K562 (cell line): ENCODE data around the gene PPP1CA. TPM values are rescaled to one million over a fixed set of nuclear protein-coding genes. Genes with fewer than 3 reads are reported as not detected.

ENCODE experiments used
- ATAC-seq: fragments of 200-7000 bp; cut with Tn5 transposase; 3 replicates; pipeline ENCODE4 v1.9.1; 2020; ENCODE audit warnings: moderate library complexity
- BruUV-seq: library from RNA; stranded (reverse); fragments of 400-500 nt; replicated peaks from 2 replicates; lab custom pipeline; 2021; lab: Mats Ljungman, UMichigan
- CTCF ChIA-PET: fragments of 300-600 bp; formaldehyde crosslinking; extraction: SDS; loops from one replicate; lab custom pipeline; 2021; ENCODE audit warnings: low intra/inter-chr PET ratio; lab: Yijun Ruan, JAX
- POLR2A ChIA-PET: fragments of 300-600, 350-650 bp; sonication (Branson Sonifier 250); formaldehyde crosslinking; extraction: SDS; loops from one replicate; lab custom pipeline; 2021; ENCODE audit warnings: antibody characterized with exemption, inconsistent platforms; lab: Yijun Ruan, JAX
- DNase-seq, 4 experiments: peaks; one replicate each; pipeline versions ENCODE4 v3.0.0 to v3.0.0-alpha.2; 2011 to 2018; ENCODE audit warnings: low spot score in 3 of 4, mixed read lengths in 3 of 4; ENCODE audit errors: extremely low read depth in 1 of 4
- FAIRE-seq: peaks from 2 replicates; lab custom pipeline; 2011; peaks lifted over from hg19 to GRCh38; lab: Jason Lieb, UNC
- H2AFZ ChIP-seq: 2 replicates; pipeline ENCODE4 v1.6.0; 2011; ENCODE audit warnings: low read depth, low read length, control low read depth, inconsistent platforms
- H3K27ac ChIP-seq: fragments of 200-600 bp; 3 replicates; pipeline ENCODE4 v1.8.0; 2011; ENCODE audit warnings: low read depth, mild to moderate bottlenecking, control low read depth, inconsistent platforms, low read length, moderate library complexity, mixed read lengths; ENCODE audit errors: extremely low read depth
- H3K27me3 ChIP-seq, 2 experiments: fragments of 300-600 bp in 1 of 2; 2 replicates in 1 of 2; 3 replicates in 1 of 2; pipeline versions ENCODE4 v1.6.0 to v1.8.0; 2011; ENCODE audit warnings: inconsistent platforms in 2 of 2, low read length in 2 of 2, mild to moderate bottlenecking in 1 of 2, mixed read lengths in 1 of 2, moderate library complexity in 1 of 2; ENCODE audit not compliant: control insufficient read depth in 2 of 2, insufficient read depth in 2 of 2
- H3K36me3 ChIP-seq: fragments of 300-600 bp; 3 replicates; pipeline ENCODE4 v1.8.0; 2011; ENCODE audit warnings: mild to moderate bottlenecking, low read length, inconsistent platforms; ENCODE audit not compliant: control insufficient read depth, insufficient read depth
- H3K4me1 ChIP-seq, 2 experiments: fragments of 200-600 bp in 1 of 2; replicated peaks in 1 of 2; 2 replicates in 1 of 2; 3 replicates in 1 of 2; pipeline versions ENCODE4 v1.5.1 to v1.8.0; 2011; ENCODE audit warnings: inconsistent platforms in 2 of 2, low read length in 2 of 2, mild to moderate bottlenecking in 1 of 2, mixed read lengths in 1 of 2, moderate library complexity in 1 of 2; ENCODE audit not compliant: control insufficient read depth in 2 of 2, insufficient read depth in 2 of 2
- H3K4me2 ChIP-seq: 2 replicates; pipeline ENCODE4 v1.6.1; 2011; ENCODE audit warnings: low read length, control low read depth, inconsistent platforms, mixed read lengths; ENCODE audit not compliant: insufficient read depth
- H3K4me3 ChIP-seq: fragments of 200-600 bp; sonication (generic), shearing (Covaris generic); 2 replicates; pipeline ENCODE4 v1.5.1; 2016; ENCODE audit warnings: control low read depth, inconsistent platforms
- H3K79me2 ChIP-seq: fragments of 200-600 bp; 3 replicates; pipeline ENCODE4 v1.8.0; 2011; ENCODE audit warnings: low read length, inconsistent platforms; ENCODE audit not compliant: control insufficient read depth, insufficient read depth
- H3K9ac ChIP-seq, 2 experiments: 2 replicates each; pipeline versions ENCODE4 v1.6.0 to v1.6.1; 2011; ENCODE audit warnings: low read depth in 2 of 2, low read length in 2 of 2, control low read depth in 1 of 2, inconsistent platforms in 1 of 2, mild to moderate bottlenecking in 1 of 2, mixed read lengths in 1 of 2; ENCODE audit not compliant: insufficient read depth in 1 of 2
- H3K9me1 ChIP-seq: one replicate; pipeline ENCODE4 v1.6.0; 2011; ENCODE audit warnings: inconsistent platforms, mild to moderate bottlenecking, low read length, moderate library complexity; ENCODE audit not compliant: control insufficient read depth, insufficient read depth
- H3K9me3 ChIP-seq: replicated peaks from 2 replicates; pipeline ENCODE4 v1.5.1; 2011; ENCODE audit warnings: low read depth, low read length, inconsistent platforms; ENCODE audit not compliant: control insufficient read depth, insufficient read depth
- H4K20me1 ChIP-seq: replicated peaks from 2 replicates; pipeline ENCODE4 v1.6.1; 2011; ENCODE audit warnings: low read length, inconsistent platforms, mixed read lengths; ENCODE audit not compliant: control insufficient read depth, insufficient read depth
- MYC ChIP-seq, 2 experiments: fragments of 250-450 bp in 1 of 2; sonication (Bioruptor Pico) in 1 of 2; IDR thresholded peaks; 2 replicates each; pipeline versions ENCODE4 v1.5.1 to v1.6.1; 2012 to 2021; ENCODE audit warnings: low read depth in 2 of 2, borderline replicate concordance in 1 of 2, improper control_type of control experiment in 1 of 2, low read length in 1 of 2, mild to moderate bottlenecking in 1 of 2, moderate library complexity in 1 of 2
- NFE2 ChIP-seq: IDR thresholded peaks from 2 replicates; pipeline ENCODE4 v1.6.1; 2014; ENCODE audit warnings: antibody characterized with exemption, low read depth
- POLR2G ChIP-seq: fragments of 200-400 bp; formaldehyde crosslinking; IDR thresholded peaks from 2 replicates; pipeline ENCODE4 v1.6.1; 2017; ENCODE audit warnings: low read depth, mild to moderate bottlenecking, antibody characterized with exemption, low read length, moderate library complexity
- TCF7 ChIP-seq: sonication (generic); IDR thresholded peaks from 2 replicates; pipeline ENCODE4 v1.6.1; 2016; ENCODE audit warnings: antibody characterized with exemption, borderline replicate concordance
- TEAD1 ChIP-seq, 2 experiments: fragments of 450-650 bp in 1 of 2; sonication (generic) in 1 of 2; formaldehyde crosslinking; IDR thresholded peaks; 2 replicates each; pipeline versions ENCODE4 v1.4.0 to v1.8.0; 2020 to 2022; ENCODE audit warnings: mild to moderate bottlenecking in 2 of 2, missing genetic modification reagents in 1 of 2
- WGBS: fragments of 100-300 bp; shearing (Covaris generic); methylation state at CpG from one replicate; pipeline ENCODE4 v1.1.6; 2016; ENCODE audit warnings: low coverage, mixed read lengths; ENCODE audit not compliant: insufficient coverage; ENCODE audit errors: missing lambda C conversion rate; 5-methylcytosine and 5-hydroxymethylcytosine counted together
- in situ Hi-C: fragments of 300-500 bp; cut with MboI; formaldehyde crosslinking; loops from 4 replicates; pipeline ENCODE4 v1.15.0; 2018; ENCODE audit warnings: inconsistent platforms, mixed read lengths
- intact Hi-C: fragments of 100-400 bp; cut with micrococcal nuclease; formaldehyde crosslinking; loops from 2 replicates; pipeline ENCODE4 v1.14.2; 2022
- polyA plus RNA-seq, 8 experiments: library from polyadenylated mRNA; depleted of rRNA in 4 of 8; stranded (reverse) in 5 of 8; unstranded in 3 of 8; fragments of >200 nt; fragmentation: Nextera tagmentation in 2 of 8; fragmentation: Illumina TruSeq in 1 of 8; extraction: Ambion mirVana in 2 of 8; extraction: Trizol in 1 of 8; gene quantifications; 2 replicates each; pipeline versions ENCODE4 v1.2.1 to v1.2.3, GENCODE V29; 2011 to 2014; ENCODE audit warnings: inconsistent platforms in 1 of 8, missing spikeins in 1 of 8
- total RNA-seq, 7 experiments: library from RNA; depleted of rRNA in 6 of 7; stranded (reverse); fragments of >200 nt in 6 of 7; fragmentation: Illumina TruSeq in 2 of 7; extraction: Trizol in 2 of 7; gene quantifications; 2 replicates each; pipeline versions ENCODE4 v1.2.1 to v1.2.3, GENCODE V29; 2011 to 2021; ENCODE audit warnings: low replicate concordance in 1 of 7
- TF ChIP-seq, protein P1 (sequence below), 2 experiments: IDR thresholded peaks; 2 replicates each; pipeline ENCODE4 v1.6.1; 2012; ENCODE audit warnings: improper control_type of control experiment in 2 of 2, low read depth in 2 of 2, low read length in 2 of 2, borderline replicate concordance in 1 of 2
- TF ChIP-seq, protein P2 (sequence below): fragments of 250-450 bp; sonication (Bioruptor Pico); IDR thresholded peaks from 2 replicates; pipeline ENCODE4 v1.5.0; 2020; ENCODE audit warnings: mild to moderate bottlenecking
- TF ChIP-seq, protein P3 (sequence below): fragments of 450-650 bp; conservative IDR thresholded peaks from 2 replicates; pipeline ENCODE4 v1.6.1; 2016; ENCODE audit warnings: missing genetic modification characterization, low read depth, mild to moderate bottlenecking, missing compliant biosample characterization, moderate library complexity
- TF ChIP-seq, protein P4 (sequence below): fragments of 250-450 bp; sonication (Bioruptor Pico); IDR thresholded peaks from 2 replicates; pipeline ENCODE4 v1.4.0; 2020; ENCODE audit warnings: mild to moderate bottlenecking

PPP1CA gene
- total and polyA plus RNA-seq, 9 of the 15 experiments (the other 6 are each of a cell fraction or from before 2014, with no cell fraction given) = 18.2 to 242 (median 188) TPM

DNA sequence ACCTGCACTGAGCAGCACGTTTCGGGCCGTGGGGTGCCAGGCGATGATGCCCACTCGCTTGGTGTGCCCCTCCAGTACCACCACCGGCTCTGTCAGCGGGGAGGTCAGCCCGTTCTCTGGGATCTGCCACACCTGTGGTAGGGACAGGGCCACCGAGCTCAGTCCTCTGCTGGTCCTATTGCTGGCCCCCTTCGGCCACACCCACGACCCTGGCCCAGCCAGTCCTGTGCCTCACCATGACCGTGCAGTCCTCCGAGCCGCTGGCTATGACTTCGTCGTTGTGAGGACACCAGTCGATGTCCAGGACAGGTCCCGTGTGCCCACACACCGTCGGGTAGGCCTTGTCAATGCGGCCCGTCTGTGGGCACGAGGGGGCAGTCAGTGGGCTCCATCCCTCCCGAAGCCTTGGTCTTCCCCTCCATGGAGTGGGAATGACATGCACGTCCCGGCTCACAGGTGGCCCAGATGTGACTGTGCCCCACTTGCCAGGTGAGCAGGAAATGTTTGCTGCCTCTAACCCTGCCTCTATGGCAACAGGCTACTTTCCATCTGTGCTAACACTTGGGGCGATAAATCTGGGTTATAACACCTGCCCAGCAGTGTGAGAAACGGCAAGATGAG, 40.2 kb upstream of the PPP1CA start:
- Histone ChIP-seq H3K4me3 (no peak overlapping the region), H3K4me1 (peaks cover 7 to 76% of the 10 kb centered on the region in 2 experiments), H3K9ac (peak overlapping the region in 1 of 2 experiments; percentile 67; a peak in 1 of 4 replicates), H3K9me1 (no peaks in the 10 kb centered on the region), H4K20me1 (no peaks in the 10 kb centered on the region), H3K27ac (no peak overlapping the region), H2AFZ (no peak overlapping the region), H3K9me3 (no peaks in the 10 kb centered on the region), H3K36me3 (peaks cover 51% of the 10 kb centered on the region; the same call in 2 of the 3 replicates), H3K27me3 (no peaks in the 10 kb centered on the region), H3K4me2 (no peak overlapping the region), H3K79me2 (peaks cover 13% of the 10 kb centered on the region)
- peak; percentile 1; the same call in 1 of the 3 replicates for ATAC-seq
- TSS peak; percentile 46 for BruUV-seq
- WGBS = 83% methylated on average over 18 of the region's 28 CpGs
- intact Hi-C loops (no loop called here), in situ Hi-C loops (no loop called here)
- ChIA-PET POLR2A (interaction anchor here (0.9 to 1.0 kb wide), 2 partner anchors 9 to 10 kb away, joined by 3 to 6 read pairs; no protein-coding TSS in a partner anchor), CTCF (no interaction called here)
- TF ChIP-seq, protein P1, sequence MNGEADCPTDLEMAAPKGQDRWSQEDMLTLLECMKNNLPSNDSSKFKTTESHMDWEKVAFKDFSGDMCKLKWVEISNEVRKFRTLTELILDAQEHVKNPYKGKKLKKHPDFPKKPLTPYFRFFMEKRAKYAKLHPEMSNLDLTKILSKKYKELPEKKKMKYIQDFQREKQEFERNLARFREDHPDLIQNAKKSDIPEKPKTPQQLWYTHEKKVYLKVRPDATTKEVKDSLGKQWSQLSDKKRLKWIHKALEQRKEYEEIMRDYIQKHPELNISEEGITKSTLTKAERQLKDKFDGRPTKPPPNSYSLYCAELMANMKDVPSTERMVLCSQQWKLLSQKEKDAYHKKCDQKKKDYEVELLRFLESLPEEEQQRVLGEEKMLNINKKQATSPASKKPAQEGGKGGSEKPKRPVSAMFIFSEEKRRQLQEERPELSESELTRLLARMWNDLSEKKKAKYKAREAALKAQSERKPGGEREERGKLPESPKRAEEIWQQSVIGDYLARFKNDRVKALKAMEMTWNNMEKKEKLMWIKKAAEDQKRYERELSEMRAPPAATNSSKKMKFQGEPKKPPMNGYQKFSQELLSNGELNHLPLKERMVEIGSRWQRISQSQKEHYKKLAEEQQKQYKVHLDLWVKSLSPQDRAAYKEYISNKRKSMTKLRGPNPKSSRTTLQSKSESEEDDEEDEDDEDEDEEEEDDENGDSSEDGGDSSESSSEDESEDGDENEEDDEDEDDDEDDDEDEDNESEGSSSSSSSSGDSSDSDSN (IDR thresholded peaks at IDR 0.05; ENCODE audit: borderline replicate concordance in 1 of 2, low read depth in 2 of 2, low read length in 2 of 2) = no peak
- 0 out of 4 replicates have a peak, but pooled peaks of 1 of the 2 experiments have one; percentile 53 for TF ChIP-seq TEAD1 (CRISPR knock-in tag; IDR thresholded peaks at IDR 0.05)
- TF ChIP-seq, protein P2, sequence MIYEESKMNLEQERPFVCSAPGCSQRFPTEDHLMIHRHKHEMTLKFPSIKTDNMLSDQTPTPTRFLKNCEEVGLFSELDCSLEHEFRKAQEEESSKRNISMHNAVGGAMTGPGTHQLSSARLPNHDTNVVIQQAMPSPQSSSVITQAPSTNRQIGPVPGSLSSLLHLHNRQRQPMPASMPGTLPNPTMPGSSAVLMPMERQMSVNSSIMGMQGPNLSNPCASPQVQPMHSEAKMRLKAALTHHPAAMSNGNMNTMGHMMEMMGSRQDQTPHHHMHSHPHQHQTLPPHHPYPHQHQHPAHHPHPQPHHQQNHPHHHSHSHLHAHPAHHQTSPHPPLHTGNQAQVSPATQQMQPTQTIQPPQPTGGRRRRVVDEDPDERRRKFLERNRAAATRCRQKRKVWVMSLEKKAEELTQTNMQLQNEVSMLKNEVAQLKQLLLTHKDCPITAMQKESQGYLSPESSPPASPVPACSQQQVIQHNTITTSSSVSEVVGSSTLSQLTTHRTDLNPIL (CRISPR knock-in tag) = no peak
- TF ChIP-seq, protein P3, sequence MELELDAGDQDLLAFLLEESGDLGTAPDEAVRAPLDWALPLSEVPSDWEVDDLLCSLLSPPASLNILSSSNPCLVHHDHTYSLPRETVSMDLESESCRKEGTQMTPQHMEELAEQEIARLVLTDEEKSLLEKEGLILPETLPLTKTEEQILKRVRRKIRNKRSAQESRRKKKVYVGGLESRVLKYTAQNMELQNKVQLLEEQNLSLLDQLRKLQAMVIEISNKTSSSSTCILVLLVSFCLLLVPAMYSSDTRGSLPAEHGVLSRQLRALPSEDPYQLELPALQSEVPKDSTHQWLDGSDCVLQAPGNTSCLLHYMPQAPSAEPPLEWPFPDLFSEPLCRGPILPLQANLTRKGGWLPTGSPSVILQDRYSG = no peak
- 0 out of 2 replicates have a peak, but pooled peaks have one; percentile 16 for TF ChIP-seq NFE2
- TF ChIP-seq MYC (IDR thresholded peaks at IDR 0.05; ENCODE audit: low read depth, low read length) = no peak
- TF ChIP-seq MYC (CRISPR knock-in tag; IDR thresholded peaks at IDR 0.05; ENCODE audit: borderline replicate concordance, low read depth) = no peak
- no peak for TF ChIP-seq TCF7
- TF ChIP-seq, protein P4, sequence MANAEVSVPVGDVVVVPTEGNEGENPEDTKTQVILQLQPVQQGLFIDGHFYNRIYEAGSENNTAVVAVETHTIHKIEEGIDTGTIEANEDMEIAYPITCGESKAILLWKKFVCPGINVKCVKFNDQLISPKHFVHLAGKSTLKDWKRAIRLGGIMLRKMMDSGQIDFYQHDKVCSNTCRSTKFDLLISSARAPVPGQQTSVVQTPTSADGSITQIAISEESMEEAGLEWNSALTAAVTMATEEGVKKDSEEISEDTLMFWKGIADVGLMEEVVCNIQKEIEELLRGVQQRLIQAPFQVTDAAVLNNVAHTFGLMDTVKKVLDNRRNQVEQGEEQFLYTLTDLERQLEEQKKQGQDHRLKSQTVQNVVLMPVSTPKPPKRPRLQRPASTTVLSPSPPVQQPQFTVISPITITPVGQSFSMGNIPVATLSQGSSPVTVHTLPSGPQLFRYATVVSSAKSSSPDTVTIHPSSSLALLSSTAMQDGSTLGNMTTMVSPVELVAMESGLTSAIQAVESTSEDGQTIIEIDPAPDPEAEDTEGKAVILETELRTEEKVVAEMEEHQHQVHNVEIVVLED = no peak
- peak; percentile 30; the same call in 1 of the 2 replicates for TF ChIP-seq POLR2G
- DNase-seq = no peak
- no peak for FAIRE-seq
